Skeletal muscle satellite cell (primary cell): ENCODE results near the gene EFNA5.

ENCODE experiments used
- H3K27me3 ChIP-seq: 2 replicates; pipeline ENCODE4 v1.7.0; 2013; ENCODE audit warnings: low read length; ENCODE audit not compliant: control insufficient read depth, insufficient read depth
- H3K36me3 ChIP-seq: 2 replicates; pipeline ENCODE4 v1.7.0; 2013; ENCODE audit warnings: mild to moderate bottlenecking, control low read depth, low read length; ENCODE audit not compliant: insufficient read depth
- H3K4me1 ChIP-seq: 2 replicates; pipeline ENCODE4 v1.7.0; 2013; ENCODE audit warnings: low read length; ENCODE audit not compliant: control insufficient read depth, insufficient read depth
- H3K4me2 ChIP-seq: 2 replicates; pipeline ENCODE4 v1.7.0; 2013; ENCODE audit warnings: mild to moderate bottlenecking, low read length
- H3K4me3 ChIP-seq: 2 replicates; pipeline ENCODE4 v1.7.0; 2013; ENCODE audit warnings: low read length
- H3K9ac ChIP-seq: 2 replicates; pipeline ENCODE4 v1.7.0; 2013; ENCODE audit warnings: mild to moderate bottlenecking, low read depth, low read length, moderate library complexity
- H3K9me3 ChIP-seq: replicated peaks from 2 replicates; pipeline ENCODE4 v1.7.0; 2013; ENCODE audit warnings: mild to moderate bottlenecking, control low read depth, low read length

EFNA5 gene

DNA sequence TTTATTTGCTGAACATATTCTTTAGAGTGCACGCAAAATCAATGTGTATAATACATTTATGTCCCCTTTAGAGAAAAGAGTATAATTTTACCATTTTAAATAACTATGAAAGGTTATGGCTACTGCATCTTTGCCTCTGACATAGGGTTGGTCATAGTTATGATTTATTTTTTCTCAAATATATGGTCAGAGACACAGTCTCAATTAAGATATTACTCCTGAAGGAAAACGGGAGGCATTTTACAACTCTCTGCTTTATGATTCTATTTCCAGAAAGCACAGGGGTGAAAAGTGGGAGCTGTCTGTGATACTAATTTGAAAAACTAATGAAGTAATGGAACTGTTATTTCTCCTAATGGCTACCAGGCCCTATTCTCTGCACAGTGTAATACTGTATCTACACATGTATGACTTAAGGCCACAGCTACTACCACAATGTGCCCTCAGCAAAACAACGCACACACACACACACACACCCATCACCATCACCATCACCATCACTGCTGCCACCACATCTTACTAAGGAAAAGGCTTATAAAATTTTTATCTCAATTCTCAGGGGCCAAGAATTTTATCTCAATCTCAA, 262.9 kb downstream of the EFNA5 start:
- H3K36me3 ChIP-seq: no peaks in the 10 kb centered on the region
- no peak overlapping the region for H3K4me3 ChIP-seq
- no peak overlapping the region for H3K9ac ChIP-seq

GRCh38 chr5:107404595-107405374, 266.0 kb downstream of the EFNA5 start:
- H3K36me3 ChIP-seq: no peaks in the 10 kb centered on the region
- no peaks in the 10 kb centered on the region for H3K27me3 ChIP-seq
- no peak overlapping the region for H3K4me3 ChIP-seq
- H3K9ac ChIP-seq: no peak overlapping the region
- peak overlapping the region; percentile 67 for H3K4me2 ChIP-seq
- H3K9me3 ChIP-seq: no peaks in the 10 kb centered on the region
- peaks cover 30% of the 10 kb centered on the region for H3K4me1 ChIP-seq

More for the DNA sequence above, 262.9 kb downstream of the EFNA5 start:
- no peak overlapping the region for H3K4me2 ChIP-seq
- H3K4me1 ChIP-seq: peaks cover 24% of the 10 kb centered on the region
- no peaks in the 10 kb centered on the region for H3K9me3 ChIP-seq
- no peaks in the 10 kb centered on the region for H3K27me3 ChIP-seq

GRCh38 chr5:107403228-107403953, 267.3 kb downstream of the EFNA5 start:
- Histone ChIP-seq H3K4me3 (peak overlapping the region; percentile 1), H3K4me1 (peaks cover 25% of the 10 kb centered on the region), H3K4me2 (peak overlapping the region; percentile 51), H3K9ac (peak overlapping the region; percentile 10), H3K9me3 (no peaks in the 10 kb centered on the region), H3K27me3 (no peaks in the 10 kb centered on the region), H3K36me3 (no peaks in the 10 kb centered on the region)

GRCh38 chr5:107402434-107403227, 268.1 kb downstream of the EFNA5 start:
- Histone ChIP-seq H3K9me3 (no peaks in the 10 kb centered on the region), H3K4me2 (peak overlapping the region; percentile 51), H3K36me3 (no peaks in the 10 kb centered on the region), H3K4me1 (peaks cover 25% of the 10 kb centered on the region), H3K27me3 (no peaks in the 10 kb centered on the region), H3K4me3 (peak overlapping the region; percentile 1), H3K9ac (peak overlapping the region; percentile 10)

DNA sequence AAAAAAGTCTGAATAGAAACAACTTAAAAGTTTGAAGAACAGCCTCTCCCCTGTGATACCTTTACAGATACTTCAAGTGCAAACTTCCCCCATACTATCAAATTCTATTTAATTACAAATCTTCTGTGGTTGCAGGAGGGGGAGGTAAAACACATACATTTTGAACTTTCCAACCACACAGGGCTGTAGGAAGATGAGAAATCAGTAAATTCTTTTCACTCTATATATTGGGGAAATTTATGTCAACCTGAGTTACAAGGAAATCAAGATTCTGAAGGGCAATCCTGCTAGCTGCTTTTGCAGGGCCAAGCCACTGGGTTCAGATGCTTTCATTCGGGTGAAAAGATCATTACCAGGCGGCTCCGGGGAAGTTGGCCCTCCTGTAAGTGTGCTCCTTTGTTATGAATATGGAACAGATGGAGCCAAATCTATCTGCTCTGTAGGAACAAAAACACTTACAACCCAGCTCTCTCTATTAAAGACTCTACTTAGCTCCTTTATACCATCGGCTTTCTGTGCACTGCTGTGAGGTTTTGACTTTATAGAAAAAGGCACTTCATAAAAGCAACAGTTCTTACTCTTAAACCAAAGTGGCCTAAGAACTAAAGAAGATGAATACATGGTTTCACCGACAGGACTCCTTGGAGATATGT, 269.1 kb downstream of the EFNA5 start:
- H3K9ac ChIP-seq: no peak overlapping the region
- H3K36me3 ChIP-seq: no peaks in the 10 kb centered on the region
- H3K9me3 ChIP-seq: no peaks in the 10 kb centered on the region
- no peak overlapping the region for H3K4me3 ChIP-seq
- no peaks in the 10 kb centered on the region for H3K27me3 ChIP-seq
- no peak overlapping the region for H3K4me2 ChIP-seq
- peaks cover 25% of the 10 kb centered on the region for H3K4me1 ChIP-seq

DNA sequence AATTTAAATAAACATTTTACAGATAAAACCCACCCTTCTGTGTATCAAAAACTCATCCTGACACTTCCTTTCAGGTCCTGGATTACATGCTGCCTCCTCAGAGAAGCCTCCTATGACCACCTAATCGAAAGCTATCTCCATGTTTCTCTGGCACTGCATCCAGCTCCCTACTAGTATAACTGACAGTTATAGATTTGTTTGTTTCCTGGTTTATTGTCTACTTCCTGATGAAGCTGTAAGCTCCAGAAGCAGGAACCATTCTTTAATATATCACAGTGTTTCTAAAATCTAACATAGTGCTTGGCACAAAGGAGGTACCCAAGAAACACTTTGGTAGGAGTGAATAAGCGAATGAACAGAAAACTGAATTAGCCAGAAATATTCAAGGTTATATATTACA, 270.4 kb downstream of the EFNA5 start:
- H3K4me2 ChIP-seq: no peak overlapping the region
- no peaks in the 10 kb centered on the region for H3K36me3 ChIP-seq
- H3K4me3 ChIP-seq: no peak overlapping the region
- H3K27me3 ChIP-seq: no peaks in the 10 kb centered on the region
- H3K9me3 ChIP-seq: no peaks in the 10 kb centered on the region
- H3K4me1 ChIP-seq: peaks cover 23% of the 10 kb centered on the region
- H3K9ac ChIP-seq: no peak overlapping the region

DNA sequence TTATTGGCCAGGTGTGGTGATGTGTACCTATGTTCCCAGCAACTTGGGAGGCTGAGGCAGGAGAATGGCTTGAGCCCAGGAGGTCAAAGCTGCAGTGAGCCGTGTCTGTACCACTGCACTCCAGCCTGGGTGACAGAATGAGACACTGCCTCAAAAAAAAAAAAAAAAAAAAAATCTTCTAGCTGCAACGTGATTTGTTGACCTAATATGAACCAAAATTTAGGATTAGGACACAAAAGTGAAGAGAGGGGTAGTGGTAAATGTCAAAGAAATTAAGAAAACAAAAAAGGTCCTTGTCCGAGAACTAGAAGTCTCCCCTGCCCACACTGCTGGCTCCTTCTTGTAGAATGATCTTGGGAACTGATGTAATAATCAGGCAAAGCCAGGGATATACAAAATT, 272.0 kb downstream of the EFNA5 start:
- H3K27me3 ChIP-seq: no peaks in the 10 kb centered on the region
- no peaks in the 10 kb centered on the region for H3K9me3 ChIP-seq
- no peak overlapping the region for H3K4me3 ChIP-seq
- H3K36me3 ChIP-seq: no peaks in the 10 kb centered on the region
- H3K4me2 ChIP-seq: no peak overlapping the region
- peaks cover 20% of the 10 kb centered on the region for H3K4me1 ChIP-seq
- no peak overlapping the region for H3K9ac ChIP-seq

DNA sequence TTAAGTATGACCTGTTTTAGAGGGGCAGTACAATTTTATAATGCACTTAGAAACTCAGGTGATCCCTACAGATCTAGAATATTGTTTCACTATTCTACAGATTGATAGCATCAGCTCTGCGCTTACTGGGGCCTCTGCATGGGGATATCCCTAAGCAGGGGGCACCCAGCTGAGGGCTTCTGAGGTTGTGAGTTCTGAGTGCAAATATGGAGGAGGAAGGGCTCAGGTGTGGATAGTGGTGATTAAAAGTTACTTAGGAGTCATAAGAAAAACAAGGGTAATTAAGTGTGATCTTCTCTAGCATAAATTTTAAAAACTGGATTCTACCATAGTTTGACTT, 274.4 kb downstream of the EFNA5 start:
- Histone ChIP-seq H3K27me3 (no peaks in the 10 kb centered on the region), H3K4me2 (no peak overlapping the region), H3K36me3 (no peaks in the 10 kb centered on the region), H3K4me1 (peaks cover 6% of the 10 kb centered on the region), H3K9me3 (no peaks in the 10 kb centered on the region), H3K9ac (no peak overlapping the region), H3K4me3 (no peak overlapping the region)

- H3K9ac ChIP-seq: no peak overlapping the region
- no peak overlapping the region for H3K4me3 ChIP-seq
Measured at GRCh38 chr5:107395632-107396350, 274.9 kb downstream of the EFNA5 start.

GRCh38 chr5:107393851-107394250, 276.9 kb downstream of the EFNA5 start:
- no peak overlapping the region for H3K4me2 ChIP-seq
- H3K4me1 ChIP-seq: peaks cover 19% of the 10 kb centered on the region
- no peak overlapping the region for H3K4me3 ChIP-seq
- no peaks in the 10 kb centered on the region for H3K9me3 ChIP-seq
- H3K36me3 ChIP-seq: no peaks in the 10 kb centered on the region
- no peak overlapping the region for H3K9ac ChIP-seq
- no peaks in the 10 kb centered on the region for H3K27me3 ChIP-seq

More at GRCh38 chr5:107395632-107396350, 274.9 kb downstream of the EFNA5 start:
- H3K36me3 ChIP-seq: no peaks in the 10 kb centered on the region
- H3K27me3 ChIP-seq: no peaks in the 10 kb centered on the region
- no peak overlapping the region for H3K4me2 ChIP-seq
- H3K9me3 ChIP-seq: no peaks in the 10 kb centered on the region
- peaks cover 6% of the 10 kb centered on the region for H3K4me1 ChIP-seq
